HFFc6 (cell line): Measurements from ENCODE around the gene ITIH4. TPM values are rescaled to one million over a fixed set of nuclear protein-coding genes. Genes with fewer than 3 reads are reported as not detected.

Source experiments
- DNase-seq: peaks from one replicate; pipeline ENCODE4 v3.0.0-alpha.2; 2018
- H3K27ac Mint-ChIP-seq: 2 replicates; pipeline ENCODE4 v1.8.0; 2020; ENCODE audit warnings: mild to moderate bottlenecking, mixed read lengths
- H3K27me3 Mint-ChIP-seq: 2 replicates; pipeline ENCODE4 v1.8.0; 2021; ENCODE audit warnings: mild to moderate bottlenecking, moderate library complexity, mixed read lengths; ENCODE audit not compliant: insufficient read depth
- H3K36me3 Mint-ChIP-seq: 2 replicates; pipeline ENCODE4 v1.8.0; 2021; ENCODE audit warnings: low read depth, mixed read lengths
- H3K4me1 Mint-ChIP-seq: 2 replicates; pipeline ENCODE4 v1.8.0; 2020; ENCODE audit warnings: low read depth, mixed read lengths
- H3K4me3 Mint-ChIP-seq: 2 replicates; pipeline ENCODE4 v1.8.0; 2020; ENCODE audit warnings: mild to moderate bottlenecking, moderate library complexity, mixed read lengths
- H3K9me3 Mint-ChIP-seq: 2 replicates; pipeline ENCODE4 v1.8.0; 2020; ENCODE audit warnings: mild to moderate bottlenecking, mixed read lengths
- CTCF ChIP-seq: fragments of 200-600 bp; sonication (generic); IDR thresholded peaks from 2 replicates; pipeline ENCODE4 v1.5.0; 2021; ENCODE audit warnings: antibody characterized with exemption, mild to moderate bottlenecking
- total RNA-seq, 6 experiments: library from RNA; stranded (reverse); fragmentation: NEBNext Ultra II Directional; extraction: Animal tissue kit (Norgen Biotek cat#: 25700); gene quantifications; 2 replicates in 1 of 6; 3 replicates in 5 of 6; pipeline ENCODE4 v1.2.3, GENCODE V29; 2021

ITIH4 gene
- total RNA-seq, 6 experiments from 2014 or later: 0.55 to 2.4 (median 0.79) TPM

- no peak overlapping the region for H3K27ac Mint-ChIP-seq
- H3K27me3 Mint-ChIP-seq: no peaks in the 10 kb centered on the region; the same call in 1 of the 2 replicates
- H3K36me3 Mint-ChIP-seq: peaks cover 9% of the 10 kb centered on the region; the same call in 1 of the 2 replicates
- H3K9me3 Mint-ChIP-seq: no peaks in the 10 kb centered on the region
- H3K4me3 Mint-ChIP-seq: no peak overlapping the region
- no peak for DNase-seq
- TF ChIP-seq CTCF: no peak
- H3K4me1 Mint-ChIP-seq: no peaks in the 10 kb centered on the region
These were observed 27.4 kb upstream of the ITIH4 start for GRCh38 chr3:52857864-52858263.

- Mint-ChIP-seq H3K27me3 (no peaks in the 10 kb centered on the region; the same call in 1 of the 2 replicates), H3K9me3 (no peaks in the 10 kb centered on the region), H3K4me3 (no peak overlapping the region), H3K36me3 (peaks cover 6% of the 10 kb centered on the region), H3K4me1 (no peaks in the 10 kb centered on the region), H3K27ac (no peak overlapping the region)
- TF ChIP-seq CTCF: no peak
- no peak for DNase-seq
These were observed 26.7 kb upstream of the ITIH4 start for GRCh38 chr3:52857133-52857532.

DNA sequence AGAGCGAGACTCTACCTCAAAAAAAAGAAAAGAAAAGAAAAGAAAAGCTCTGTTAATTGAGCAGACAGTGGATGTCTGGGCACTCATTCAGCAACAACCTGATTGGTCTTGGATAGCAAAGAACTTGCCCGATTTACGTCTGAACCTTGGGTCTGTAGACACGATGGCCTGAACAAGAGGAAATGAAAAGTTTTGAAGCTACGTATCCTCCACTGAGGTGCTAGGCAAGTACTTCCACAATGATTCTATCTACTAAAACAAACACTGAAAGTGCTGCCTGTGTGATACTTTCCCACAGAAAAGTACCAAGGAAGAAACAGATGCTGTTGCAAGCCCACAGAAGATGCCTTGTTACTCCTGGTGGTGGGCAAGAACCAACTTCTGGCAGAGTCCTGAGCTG lies 26.2 kb upstream of the ITIH4 start:
- Mint-ChIP-seq H3K36me3 (peaks cover 10% of the 10 kb centered on the region), H3K27me3 (no peaks in the 10 kb centered on the region; the same call in 1 of the 2 replicates), H3K4me1 (no peaks in the 10 kb centered on the region), H3K9me3 (no peaks in the 10 kb centered on the region), H3K27ac (no peak overlapping the region), H3K4me3 (no peak overlapping the region)
- DNase-seq: no peak
- no peak for TF ChIP-seq CTCF

DNA sequence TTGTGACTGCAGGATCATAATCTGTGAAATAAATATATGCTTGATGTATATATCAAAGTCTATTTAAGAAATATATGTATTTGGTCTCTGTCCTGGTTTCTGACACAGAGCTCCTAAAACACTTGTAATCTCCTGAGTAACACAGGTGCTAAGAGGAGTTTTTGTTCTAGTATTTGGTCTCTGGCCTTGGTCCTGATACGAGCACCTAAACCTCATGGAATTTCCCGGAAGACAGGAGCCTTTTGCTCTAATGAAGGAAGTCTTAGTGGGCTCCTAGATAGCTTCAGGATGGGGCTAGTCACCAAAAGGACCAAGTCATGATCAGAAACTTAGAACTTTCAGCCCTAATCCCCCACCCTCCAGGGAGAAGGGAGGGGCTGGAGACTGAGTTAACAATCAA lies 23.5 kb upstream of the ITIH4 start:
- Mint-ChIP-seq H3K36me3 (peaks cover 11% of the 10 kb centered on the region), H3K27ac (no peak overlapping the region), H3K4me3 (no peak overlapping the region), H3K27me3 (no peaks in the 10 kb centered on the region; the same call in 1 of the 2 replicates), H3K4me1 (peaks cover 2% of the 10 kb centered on the region), H3K9me3 (no peaks in the 10 kb centered on the region)
- TF ChIP-seq CTCF: no peak
- no peak for DNase-seq

DNA sequence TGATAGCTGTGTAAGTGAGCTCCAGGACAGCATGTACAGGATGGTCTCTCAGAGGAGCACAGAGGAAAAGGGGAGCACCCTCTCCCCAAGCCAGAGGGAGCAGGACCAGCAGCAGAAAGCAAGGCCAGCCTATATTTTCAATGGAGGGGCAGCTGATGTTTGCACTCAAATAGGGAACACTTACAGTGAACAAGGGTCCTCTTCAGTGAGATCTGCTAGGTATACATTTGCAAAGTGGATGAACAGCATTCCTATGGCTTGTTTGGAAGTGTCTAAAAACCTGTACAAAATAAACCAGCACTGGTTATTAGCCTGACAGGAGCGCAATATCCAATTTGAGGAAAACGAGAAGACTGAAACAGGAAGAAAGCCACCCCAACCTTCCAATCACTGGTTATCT lies 21.9 kb upstream of the ITIH4 start:
- Mint-ChIP-seq H3K4me3 (no peak overlapping the region), H3K9me3 (no peaks in the 10 kb centered on the region), H3K36me3 (peaks cover 6% of the 10 kb centered on the region), H3K27me3 (no peaks in the 10 kb centered on the region; the same call in 1 of the 2 replicates), H3K4me1 (peaks cover 9% of the 10 kb centered on the region), H3K27ac (no peak overlapping the region)
- TF ChIP-seq CTCF: no peak
- no peak for DNase-seq

DNA sequence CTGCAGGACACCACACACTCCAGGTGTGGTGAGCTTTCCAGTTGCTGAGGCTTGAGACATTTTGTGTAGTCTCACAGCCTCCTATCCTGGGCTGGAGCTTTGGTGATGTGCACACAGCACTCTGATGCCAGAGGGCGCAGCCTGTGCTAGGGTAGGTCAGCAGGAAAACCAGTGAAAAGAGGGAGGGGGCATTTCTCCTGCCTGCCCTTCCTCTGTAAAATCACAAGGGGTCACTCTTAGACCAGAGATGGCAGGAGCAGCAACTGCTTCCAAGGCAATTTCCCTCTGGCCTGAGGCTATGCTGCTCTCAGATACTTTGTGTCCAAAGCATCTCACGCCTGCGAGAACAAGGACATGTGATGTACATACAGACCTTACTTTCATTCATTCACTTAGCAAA lies 20.9 kb upstream of the ITIH4 start:
- Mint-ChIP-seq H3K27me3 (no peaks in the 10 kb centered on the region; the same call in 1 of the 2 replicates), H3K36me3 (peaks cover 6% of the 10 kb centered on the region), H3K4me3 (no peak overlapping the region), H3K9me3 (no peaks in the 10 kb centered on the region), H3K27ac (no peak overlapping the region), H3K4me1 (peaks cover 9% of the 10 kb centered on the region)
- peak; percentile 74 for TF ChIP-seq CTCF
- DNase-seq: peak; percentile 34
